NT2/D1 (cell line): Measurements from ENCODE around the gene CIBAR2.

ENCODE experiments used
- DNase-seq: peaks from one replicate; pipeline ENCODE4 v3.0.0-alpha.2; 2011; ENCODE audit warnings: low read depth, low spot score
- H3K27me3 ChIP-seq: 2 replicates; pipeline ENCODE4 v1.6.0; 2011; ENCODE audit warnings: mild to moderate bottlenecking; ENCODE audit not compliant: insufficient read length, insufficient read depth
- H3K36me3 ChIP-seq: 2 replicates; pipeline ENCODE4 v1.6.1; 2011; ENCODE audit warnings: mild to moderate bottlenecking, low read length, mixed read lengths; ENCODE audit not compliant: insufficient read depth, insufficient read length
- H3K4me1 ChIP-seq: 2 replicates; pipeline ENCODE4 v1.5.1; 2011; ENCODE audit not compliant: insufficient read depth, insufficient read length
- H3K4me3 ChIP-seq: 2 replicates; pipeline ENCODE4 v1.5.1; 2011; ENCODE audit warnings: low read depth; ENCODE audit not compliant: insufficient read length
- H3K9ac ChIP-seq: 2 replicates; pipeline ENCODE4 v1.6.0; 2011; ENCODE audit warnings: low read depth; ENCODE audit not compliant: insufficient read length
- H3K9me3 ChIP-seq: 2 replicates; pipeline ENCODE4 v1.5.1; 2011; ENCODE audit warnings: mild to moderate bottlenecking, low read length; ENCODE audit not compliant: insufficient read depth
- SUZ12 ChIP-seq: IDR thresholded peaks from 2 replicates; pipeline ENCODE4 v1.6.1; 2011; ENCODE audit not compliant: insufficient read length, insufficient read depth; ENCODE audit errors: extremely low read depth
- YY1 ChIP-seq: IDR thresholded peaks from 2 replicates; pipeline ENCODE4 v1.6.1; 2011; ENCODE audit not compliant: insufficient read length, insufficient read depth
- ZNF274 ChIP-seq: IDR thresholded peaks from 2 replicates; pipeline ENCODE4 v1.6.1; 2011; ENCODE audit warnings: mild to moderate bottlenecking, low read depth, low read length

CIBAR2 gene

GRCh38 chr16:85094176-85094805 is 18.0 kb downstream of the CIBAR2 start:
- no peak overlapping the region for H3K9ac ChIP-seq

GRCh38 chr16:85093705-85094104 is 18.6 kb downstream of the CIBAR2 start:
- no peak for TF ChIP-seq SUZ12
- no peak for TF ChIP-seq ZNF274
- TF ChIP-seq YY1 = no peak
- no peak overlapping the region for H3K9ac ChIP-seq
- no peak overlapping the region for H3K4me3 ChIP-seq
- peaks cover 5% of the 10 kb centered on the region for H3K36me3 ChIP-seq
- no peak for DNase-seq
- no peaks in the 10 kb centered on the region for H3K27me3 ChIP-seq
- H3K9me3 ChIP-seq = no peaks in the 10 kb centered on the region
- peaks cover 11% of the 10 kb centered on the region for H3K4me1 ChIP-seq

More at GRCh38 chr16:85094176-85094805, 18.0 kb downstream of the CIBAR2 start:
- H3K4me3 ChIP-seq = no peak overlapping the region
- H3K9me3 ChIP-seq = no peaks in the 10 kb centered on the region
- no peaks in the 10 kb centered on the region for H3K36me3 ChIP-seq
- peaks cover 11% of the 10 kb centered on the region for H3K4me1 ChIP-seq
- H3K27me3 ChIP-seq = no peaks in the 10 kb centered on the region
- TF ChIP-seq SUZ12 = no peak
- TF ChIP-seq ZNF274 = no peak
- no peak for TF ChIP-seq YY1
- no peak for DNase-seq

GRCh38 chr16:85092851-85093250 is 19.4 kb downstream of the CIBAR2 start:
- Histone ChIP-seq H3K9ac (no peak overlapping the region), H3K4me1 (peaks cover 11% of the 10 kb centered on the region), H3K9me3 (no peaks in the 10 kb centered on the region), H3K27me3 (no peaks in the 10 kb centered on the region), H3K36me3 (peaks cover 5% of the 10 kb centered on the region), H3K4me3 (no peak overlapping the region)
- no peak for DNase-seq
- TF ChIP-seq SUZ12 (no peak), ZNF274 (no peak), YY1 (no peak)

- Histone ChIP-seq H3K4me3 (no peak overlapping the region), H3K27me3 (no peaks in the 10 kb centered on the region), H3K4me1 (peaks cover 11% of the 10 kb centered on the region), H3K9me3 (no peaks in the 10 kb centered on the region), H3K9ac (no peak overlapping the region), H3K36me3 (peaks cover 5% of the 10 kb centered on the region)
- DNase-seq = no peak
- TF ChIP-seq YY1 = no peak
- no peak for TF ChIP-seq ZNF274
- no peak for TF ChIP-seq SUZ12
Measured at GRCh38 chr16:85092309-85092708, 20.0 kb downstream of the CIBAR2 start.

- no peak for TF ChIP-seq YY1
- TF ChIP-seq ZNF274 = no peak
- no peak for TF ChIP-seq SUZ12
- no peak overlapping the region for H3K4me3 ChIP-seq
- H3K36me3 ChIP-seq = peaks cover 5% of the 10 kb centered on the region
- no peaks in the 10 kb centered on the region for H3K9me3 ChIP-seq
- no peak overlapping the region for H3K9ac ChIP-seq
- DNase-seq = no peak
- no peaks in the 10 kb centered on the region for H3K27me3 ChIP-seq
- H3K4me1 ChIP-seq = peaks cover 16% of the 10 kb centered on the region
Measured at GRCh38 chr16:85091522-85091910, 20.8 kb downstream of the CIBAR2 start.

GRCh38 chr16:85090873-85091521 is 21.3 kb downstream of the CIBAR2 start:
- no peak overlapping the region for H3K4me3 ChIP-seq
- H3K4me1 ChIP-seq = peaks cover 18% of the 10 kb centered on the region
- H3K36me3 ChIP-seq = peaks cover 5% of the 10 kb centered on the region
- no peak for DNase-seq
- no peaks in the 10 kb centered on the region for H3K27me3 ChIP-seq
- H3K9ac ChIP-seq = peak overlapping the region; percentile 33
- no peaks in the 10 kb centered on the region for H3K9me3 ChIP-seq
- no peak for TF ChIP-seq SUZ12
- TF ChIP-seq ZNF274 = no peak
- TF ChIP-seq YY1 = no peak

- H3K36me3 ChIP-seq = peaks cover 5% of the 10 kb centered on the region
- DNase-seq = no peak
- no peak overlapping the region for H3K9ac ChIP-seq
- H3K27me3 ChIP-seq = no peaks in the 10 kb centered on the region
- no peak for TF ChIP-seq ZNF274
- TF ChIP-seq SUZ12 = no peak
- TF ChIP-seq YY1 = no peak
- H3K4me1 ChIP-seq = peaks cover 25% of the 10 kb centered on the region
- H3K4me3 ChIP-seq = no peak overlapping the region
- no peaks in the 10 kb centered on the region for H3K9me3 ChIP-seq
Measured at GRCh38 chr16:85090181-85090580, 22.1 kb downstream of the CIBAR2 start.
